ENCODE data around the gene GAST.

DNA sequence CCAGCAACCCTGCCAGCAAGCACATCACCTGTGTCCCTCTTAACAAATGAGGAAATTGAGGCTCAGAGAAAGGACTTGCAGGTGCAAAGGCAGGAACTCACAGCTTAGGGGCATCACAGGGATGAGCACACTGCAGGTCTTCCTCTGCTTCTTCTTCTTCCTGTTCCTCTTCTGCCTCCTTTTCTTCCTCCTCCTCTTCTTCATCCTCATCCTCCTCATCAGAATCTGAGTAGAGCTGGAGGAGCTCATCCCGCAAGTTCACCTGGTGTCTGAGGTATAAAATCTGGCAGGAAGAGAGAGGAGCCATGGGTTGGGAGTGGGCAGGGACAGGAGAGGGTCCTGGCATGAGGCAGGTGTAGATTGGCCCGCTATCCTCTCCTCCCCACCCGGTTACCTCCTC, 19.7 kb downstream of the GAST start:
- TF ChIP-seq, protein P1, sequence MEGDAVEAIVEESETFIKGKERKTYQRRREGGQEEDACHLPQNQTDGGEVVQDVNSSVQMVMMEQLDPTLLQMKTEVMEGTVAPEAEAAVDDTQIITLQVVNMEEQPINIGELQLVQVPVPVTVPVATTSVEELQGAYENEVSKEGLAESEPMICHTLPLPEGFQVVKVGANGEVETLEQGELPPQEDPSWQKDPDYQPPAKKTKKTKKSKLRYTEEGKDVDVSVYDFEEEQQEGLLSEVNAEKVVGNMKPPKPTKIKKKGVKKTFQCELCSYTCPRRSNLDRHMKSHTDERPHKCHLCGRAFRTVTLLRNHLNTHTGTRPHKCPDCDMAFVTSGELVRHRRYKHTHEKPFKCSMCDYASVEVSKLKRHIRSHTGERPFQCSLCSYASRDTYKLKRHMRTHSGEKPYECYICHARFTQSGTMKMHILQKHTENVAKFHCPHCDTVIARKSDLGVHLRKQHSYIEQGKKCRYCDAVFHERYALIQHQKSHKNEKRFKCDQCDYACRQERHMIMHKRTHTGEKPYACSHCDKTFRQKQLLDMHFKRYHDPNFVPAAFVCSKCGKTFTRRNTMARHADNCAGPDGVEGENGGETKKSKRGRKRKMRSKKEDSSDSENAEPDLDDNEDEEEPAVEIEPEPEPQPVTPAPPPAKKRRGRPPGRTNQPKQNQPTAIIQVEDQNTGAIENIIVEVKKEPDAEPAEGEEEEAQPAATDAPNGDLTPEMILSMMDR (IDR thresholded peaks at IDR 0.05; ENCODE audit: low read length) = no peak
- no peak for TF ChIP-seq EZH2 (IDR thresholded peaks at IDR 0.05; ENCODE audit: borderline replicate concordance, low read length)

All from OCI-LY1 (cell line).